IMR-90 (cell line): Measurements from ENCODE around the gene GRIN1. TPM values are rescaled to one million over a fixed set of nuclear protein-coding genes. Genes with fewer than 3 reads are reported as not detected.

Experiments
- ATAC-seq: fragments of 200-7000 bp; cut with Tn5 transposase; 2 replicates; pipeline ENCODE4 v1.9.1; 2020; ENCODE audit warnings: low read depth, mild to moderate bottlenecking, moderate library complexity
- BruUV-seq: library from RNA; stranded (reverse); fragments of 400-500 nt; replicated peaks from 2 replicates; lab custom pipeline; 2021; lab: Mats Ljungman, UMichigan
- CTCF ChIA-PET: fragments of 300-600 bp; formaldehyde crosslinking; extraction: SDS; loops from one replicate; lab custom pipeline; 2021; ENCODE audit warnings: antibody characterized with exemption; lab: Yijun Ruan, JAX
- POLR2A ChIA-PET: fragments of 300-600 bp; sonication (Branson Sonifier 250); formaldehyde crosslinking; loops from one replicate; lab custom pipeline; 2022; ENCODE audit warnings: antibody characterized with exemption; ENCODE audit not compliant: unreplicated experiment; lab: Charles Lee
- DNase-seq: peaks from one replicate; pipeline ENCODE4 v3.0.0; 2013
- H2AFZ ChIP-seq: replicated peaks from 2 replicates; pipeline ENCODE3; 2013; ENCODE audit warnings: low read length, mild to moderate bottlenecking; ENCODE audit not compliant: poor library complexity
- H2AK5ac ChIP-seq: 2 replicates; pipeline ENCODE4 v1.6.1; 2013; ENCODE audit warnings: low read depth, low read length, inconsistent platforms
- H2AK9ac ChIP-seq: replicated peaks from 2 replicates; pipeline ENCODE3; 2013; ENCODE audit warnings: mild to moderate bottlenecking, low read depth, low read length, moderate library complexity; ENCODE audit not compliant: poor library complexity
- H2BK120ac ChIP-seq: 2 replicates; pipeline ENCODE4 v1.6.1; 2013; ENCODE audit warnings: low read depth, low read length, inconsistent platforms
- H2BK15ac ChIP-seq: 3 replicates; pipeline ENCODE4 v1.6.1; 2013; ENCODE audit warnings: low read depth, low read length, inconsistent platforms
- H2BK20ac ChIP-seq: 2 replicates; pipeline ENCODE4 v1.6.1; 2013; ENCODE audit warnings: low read depth, mild to moderate bottlenecking, inconsistent platforms, low read length, moderate library complexity
- H2BK5ac ChIP-seq: 2 replicates; pipeline ENCODE4 v1.6.1; 2013; ENCODE audit warnings: mild to moderate bottlenecking, low read depth, low read length, inconsistent platforms; ENCODE audit not compliant: poor library complexity, severe bottlenecking
- H3K14ac ChIP-seq: replicated peaks from 2 replicates; pipeline ENCODE4 v1.6.1; 2013; ENCODE audit warnings: low read depth, low read length, inconsistent platforms
- H3K18ac ChIP-seq: 2 replicates; pipeline ENCODE4 v1.6.1; 2013; ENCODE audit warnings: low read depth, low read length, control low read depth
- H3K23ac ChIP-seq: 2 replicates; pipeline ENCODE4 v1.6.1; 2013; ENCODE audit warnings: low read depth, low read length, inconsistent platforms
- H3K27ac ChIP-seq: 2 replicates; pipeline ENCODE4 v1.5.1; 2013; ENCODE audit warnings: mild to moderate bottlenecking, control low read depth, low read length; ENCODE audit not compliant: insufficient read depth
- H3K27me3 ChIP-seq: 2 replicates; pipeline ENCODE4 v1.6.1; 2013; ENCODE audit warnings: low read length; ENCODE audit not compliant: control insufficient read depth, insufficient read depth
- H3K36me3 ChIP-seq: 2 replicates; pipeline ENCODE4 v1.6.1; 2013; ENCODE audit warnings: low read length, mixed read lengths; ENCODE audit not compliant: control insufficient read depth, insufficient read depth
- H3K4ac ChIP-seq: 2 replicates; pipeline ENCODE4 v1.6.1; 2013; ENCODE audit warnings: low read depth, low read length, inconsistent platforms
- H3K4me1 ChIP-seq: 2 replicates; pipeline ENCODE4 v1.6.1; 2013; ENCODE audit warnings: low read length, mixed read lengths; ENCODE audit not compliant: control insufficient read depth, insufficient read depth
- H3K4me2 ChIP-seq: 2 replicates; pipeline ENCODE4 v1.6.1; 2013; ENCODE audit warnings: low read depth, mild to moderate bottlenecking, control low read depth, low read length, moderate library complexity
- H3K4me3 ChIP-seq: 2 replicates; pipeline ENCODE4 v1.5.1; 2013; ENCODE audit warnings: low read depth, mild to moderate bottlenecking, control low read depth, low read length, moderate library complexity; ENCODE audit not compliant: insufficient read depth
- H3K56ac ChIP-seq: 2 replicates; pipeline ENCODE4 v1.6.1; 2013; ENCODE audit warnings: low read length, inconsistent platforms; ENCODE audit not compliant: insufficient read depth; ENCODE audit errors: extremely low read depth
- H3K79me1 ChIP-seq, 2 experiments: 2 replicates each; pipeline ENCODE4 v1.6.1; 2013; ENCODE audit warnings: low read length in 2 of 2, inconsistent platforms in 1 of 2, low read depth in 1 of 2
- H3K9ac ChIP-seq: 2 replicates; pipeline ENCODE4 v1.6.1; 2013; ENCODE audit warnings: low read depth, low read length, control low read depth
- H3K9me1 ChIP-seq: 2 replicates; pipeline ENCODE4 v1.6.1; 2013; ENCODE audit warnings: low read length, inconsistent platforms; ENCODE audit not compliant: insufficient read depth
- H3K9me3 ChIP-seq: 2 replicates; pipeline ENCODE4 v1.6.1; 2013; ENCODE audit warnings: low read length; ENCODE audit not compliant: control insufficient read depth, insufficient read depth
- H4K20me1 ChIP-seq: 2 replicates; pipeline ENCODE4 v1.6.1; 2013; ENCODE audit warnings: low read length, inconsistent platforms; ENCODE audit not compliant: insufficient read depth
- H4K5ac ChIP-seq: 2 replicates; pipeline ENCODE4 v1.6.1; 2013; ENCODE audit warnings: mild to moderate bottlenecking, low read depth, low read length, control low read depth
- H4K8ac ChIP-seq, 2 experiments: 2 replicates each; pipeline ENCODE4 v1.6.1; 2013; ENCODE audit warnings: low read depth in 2 of 2, low read length in 2 of 2, control low read depth in 1 of 2, inconsistent platforms in 1 of 2
- H4K91ac ChIP-seq: 2 replicates; pipeline ENCODE4 v1.6.1; 2013; ENCODE audit warnings: low read depth, low read length, inconsistent platforms; ENCODE audit not compliant: insufficient read depth
- BHLHE40 ChIP-seq: fragments of 150-350 bp; IDR thresholded peaks from 2 replicates; pipeline ENCODE4 v1.6.1; 2016; ENCODE audit warnings: mild to moderate bottlenecking, low read depth, low read length
- CEBPB ChIP-seq: IDR thresholded peaks from 2 replicates; pipeline ENCODE4 v1.6.1; 2012; ENCODE audit warnings: low read depth, low read length, improper control_type of control experiment
- CHD1 ChIP-seq: IDR thresholded peaks from 2 replicates; pipeline ENCODE4 v1.6.1; 2012; ENCODE audit warnings: low read depth, low read length, improper control_type of control experiment
- FOS ChIP-seq: fragments of 150-350 bp; IDR thresholded peaks from 2 replicates; pipeline ENCODE4 v1.6.1; 2016; ENCODE audit warnings: low read depth, low read length
- MAFK ChIP-seq: IDR thresholded peaks from 2 replicates; pipeline ENCODE4 v1.6.1; 2012; ENCODE audit warnings: low read depth, low read length, improper control_type of control experiment
- MAZ ChIP-seq: IDR thresholded peaks from 2 replicates; pipeline ENCODE4 v1.6.1; 2012; ENCODE audit warnings: low read depth, mild to moderate bottlenecking, low read length, improper control_type of control experiment, moderate library complexity, borderline replicate concordance
- MXI1 ChIP-seq: IDR thresholded peaks from 2 replicates; pipeline ENCODE4 v1.6.1; 2012; ENCODE audit warnings: low read depth, mild to moderate bottlenecking, low read length, moderate library complexity, borderline replicate concordance
- NFE2L2 ChIP-seq: fragments of 150-350 bp; IDR thresholded peaks from 2 replicates; pipeline ENCODE4 v1.6.1; 2016; ENCODE audit warnings: low read depth, mild to moderate bottlenecking, low read length
- POLR2A ChIP-seq: IDR thresholded peaks from 2 replicates; pipeline ENCODE4 v1.6.1; 2012; ENCODE audit warnings: mild to moderate bottlenecking, low read depth, low read length
- RAD21 ChIP-seq: IDR thresholded peaks from 2 replicates; pipeline ENCODE4 v1.6.1; 2012; ENCODE audit warnings: low read length, improper control_type of control experiment
- RFX5 ChIP-seq: IDR thresholded peaks from 2 replicates; pipeline ENCODE4 v1.8.0; 2012; ENCODE audit warnings: low read depth, mild to moderate bottlenecking, low read length, moderate library complexity
- SMC3 ChIP-seq: fragments of 150-350 bp; IDR thresholded peaks from 2 replicates; pipeline ENCODE4 v1.6.1; 2016; ENCODE audit warnings: low read depth, mild to moderate bottlenecking, antibody characterized with exemption, low read length, moderate library complexity
- WGBS, 2 experiments: methylation state at CpG; one replicate each; pipeline versions ENCODE4 v1.1.5 to v1.1.7; 2013; ENCODE audit warnings: missing lambda C conversion rate in 2 of 2; ENCODE audit not compliant: insufficient read length in 1 of 2; ENCODE audit errors: extremely low coverage in 2 of 2; 5-methylcytosine and 5-hydroxymethylcytosine counted together
- dilution Hi-C: fragments of 300-500 bp; cut with HindIII; formaldehyde crosslinking; loops from one replicate; pipeline ENCODE4 v1.14.3; 2018; ENCODE audit warnings: low sequenced_read_pairs; ENCODE audit not compliant: unreplicated experiment
- in situ Hi-C: fragments of 300-500 bp; cut with MboI; formaldehyde crosslinking; loops from 3 replicates; pipeline ENCODE4 v1.14.3; 2019; ENCODE audit warnings: low sequenced_read_pairs, inconsistent platforms, mixed read lengths
- intact Hi-C: fragments of 100-400 bp; cut with micrococcal nuclease; formaldehyde crosslinking; loops from 2 replicates; pipeline ENCODE4 v1.10.0; 2022
- polyA plus RNA-seq, 3 experiments: library from polyadenylated mRNA; depleted of rRNA; stranded (reverse); fragments of >200 nt; gene quantifications; 2 replicates each; pipeline ENCODE4 v1.2.3, GENCODE V29; 2012; ENCODE audit warnings: low replicate concordance in 1 of 3
- total RNA-seq: library from RNA; depleted of rRNA; stranded (reverse); fragments of >200 nt; gene quantifications from 2 replicates; pipeline ENCODE4 v1.2.3, GENCODE V29; 2012
- TF ChIP-seq, protein P1 (sequence below): conservative IDR thresholded peaks from 2 replicates; pipeline ENCODE4 v1.5.1; 2012; ENCODE audit warnings: mild to moderate bottlenecking, low read depth, low read length, improper control_type of control experiment
- TF ChIP-seq, protein P2 (sequence below): fragments of 150-350 bp; IDR thresholded peaks from 2 replicates; pipeline ENCODE4 v1.6.1; 2016; ENCODE audit warnings: low read depth, mild to moderate bottlenecking, low read length, moderate library complexity, borderline replicate concordance
- TF ChIP-seq, protein P3 (sequence below): fragments of 150-350 bp; IDR thresholded peaks from 2 replicates; pipeline ENCODE4 v1.6.1; 2017; ENCODE audit warnings: mild to moderate bottlenecking, antibody characterized with exemption, low read length, low read depth

Gene GRIN1
- total and polyA plus RNA-seq, 2 of the 4 experiments (the other 2 are of a cell fraction) = 0.09 TPM; not detected in 1

DNA sequence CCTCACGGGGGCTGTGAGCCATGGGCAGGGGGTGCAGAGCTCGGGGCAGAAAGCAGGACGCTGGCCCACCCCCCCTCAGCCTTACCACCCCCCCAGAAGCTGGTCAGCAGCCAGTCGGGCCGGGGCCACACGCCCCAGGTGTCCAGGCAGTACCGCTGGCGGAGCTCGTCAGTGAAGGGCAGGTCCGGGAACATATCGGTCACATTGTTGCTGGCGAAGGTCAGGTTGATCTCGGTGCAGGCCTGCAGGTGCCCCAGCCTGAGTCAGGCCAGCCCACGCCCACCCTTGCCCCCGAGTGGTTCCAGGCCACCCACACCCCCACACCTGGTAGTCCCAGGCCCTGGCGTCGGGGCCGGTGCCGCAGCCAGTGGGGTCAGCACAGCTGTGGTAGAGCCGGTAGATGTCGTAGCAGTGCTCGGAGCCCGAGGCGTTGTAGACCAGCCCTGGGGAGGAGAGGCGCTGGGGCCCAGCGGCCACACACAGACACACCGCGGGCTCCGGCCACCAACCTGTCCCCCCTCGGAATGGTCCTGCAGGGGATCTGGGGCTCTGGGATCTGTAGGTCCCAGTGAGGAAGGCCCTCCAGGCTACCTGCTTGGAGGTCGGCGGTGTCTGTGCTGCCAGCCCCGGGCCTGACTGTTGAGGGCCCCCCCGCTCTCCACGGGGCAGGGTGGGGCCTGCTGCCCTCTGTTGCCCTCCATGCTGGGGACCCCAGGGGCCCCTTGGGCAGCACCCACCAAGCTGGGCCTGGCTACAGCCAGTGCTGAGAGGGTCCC, 27.0 kb upstream of the GRIN1 start:
- Histone ChIP-seq H4K91ac (no peak overlapping the region), H4K5ac (no peak overlapping the region), H3K23ac (no peak overlapping the region), H3K14ac (no peak overlapping the region), H2BK20ac (no peak overlapping the region), H2BK15ac (no peak overlapping the region), H2AK5ac (no peak overlapping the region), H3K4me3 (no peak overlapping the region), H3K9me1 (no peaks in the 10 kb centered on the region), H3K4me2 (no peak overlapping the region), H3K18ac (no peak overlapping the region), H3K27ac (no peak overlapping the region), H4K8ac (no peak overlapping the region), H3K79me1 (0 out of 4 replicates have a peak, but pooled peaks cover 0 to 3% of the 10 kb centered on the region in 2 experiments), H3K56ac (no peak overlapping the region), H3K4me1 (peaks cover 6% of the 10 kb centered on the region), H3K36me3 (peaks cover 48% of the 10 kb centered on the region), H4K20me1 (no peaks in the 10 kb centered on the region), H2BK5ac (no peak overlapping the region), H2AFZ (no peak overlapping the region), H2AK9ac (peak overlapping the region; percentile 72), H2BK120ac (no peak overlapping the region), H3K9me3 (no peaks in the 10 kb centered on the region), H3K4ac (no peak overlapping the region), H3K9ac (no peak overlapping the region), H3K27me3 (no peaks in the 10 kb centered on the region)
- dilution Hi-C loops = no loop called here
- no peak for ATAC-seq
- DNase-seq = no peak
- no TSS peak for BruUV-seq
- intact Hi-C loops = no loop called here
- WGBS, 2 experiments = 91% methylated on average over 10 of the region's 35 CpGs; no CpG with 5 or more reads in 1 of the 2 experiments
- CTCF ChIA-PET = no interaction called here
- in situ Hi-C loops = no loop called here
- POLR2A ChIA-PET = no interaction called here
- TF ChIP-seq BHLHE40 = no peak
- no peak for TF ChIP-seq RFX5
- no peak for TF ChIP-seq POLR2A
- TF ChIP-seq NFE2L2 = no peak
- TF ChIP-seq, protein P1, sequence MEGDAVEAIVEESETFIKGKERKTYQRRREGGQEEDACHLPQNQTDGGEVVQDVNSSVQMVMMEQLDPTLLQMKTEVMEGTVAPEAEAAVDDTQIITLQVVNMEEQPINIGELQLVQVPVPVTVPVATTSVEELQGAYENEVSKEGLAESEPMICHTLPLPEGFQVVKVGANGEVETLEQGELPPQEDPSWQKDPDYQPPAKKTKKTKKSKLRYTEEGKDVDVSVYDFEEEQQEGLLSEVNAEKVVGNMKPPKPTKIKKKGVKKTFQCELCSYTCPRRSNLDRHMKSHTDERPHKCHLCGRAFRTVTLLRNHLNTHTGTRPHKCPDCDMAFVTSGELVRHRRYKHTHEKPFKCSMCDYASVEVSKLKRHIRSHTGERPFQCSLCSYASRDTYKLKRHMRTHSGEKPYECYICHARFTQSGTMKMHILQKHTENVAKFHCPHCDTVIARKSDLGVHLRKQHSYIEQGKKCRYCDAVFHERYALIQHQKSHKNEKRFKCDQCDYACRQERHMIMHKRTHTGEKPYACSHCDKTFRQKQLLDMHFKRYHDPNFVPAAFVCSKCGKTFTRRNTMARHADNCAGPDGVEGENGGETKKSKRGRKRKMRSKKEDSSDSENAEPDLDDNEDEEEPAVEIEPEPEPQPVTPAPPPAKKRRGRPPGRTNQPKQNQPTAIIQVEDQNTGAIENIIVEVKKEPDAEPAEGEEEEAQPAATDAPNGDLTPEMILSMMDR = no peak
- no peak for TF ChIP-seq MAZ
- TF ChIP-seq, protein P2, sequence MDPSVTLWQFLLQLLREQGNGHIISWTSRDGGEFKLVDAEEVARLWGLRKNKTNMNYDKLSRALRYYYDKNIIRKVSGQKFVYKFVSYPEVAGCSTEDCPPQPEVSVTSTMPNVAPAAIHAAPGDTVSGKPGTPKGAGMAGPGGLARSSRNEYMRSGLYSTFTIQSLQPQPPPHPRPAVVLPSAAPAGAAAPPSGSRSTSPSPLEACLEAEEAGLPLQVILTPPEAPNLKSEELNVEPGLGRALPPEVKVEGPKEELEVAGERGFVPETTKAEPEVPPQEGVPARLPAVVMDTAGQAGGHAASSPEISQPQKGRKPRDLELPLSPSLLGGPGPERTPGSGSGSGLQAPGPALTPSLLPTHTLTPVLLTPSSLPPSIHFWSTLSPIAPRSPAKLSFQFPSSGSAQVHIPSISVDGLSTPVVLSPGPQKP = no peak
- TF ChIP-seq SMC3 = no peak
- no peak for TF ChIP-seq CHD1
- TF ChIP-seq CEBPB = no peak
- no peak for TF ChIP-seq MXI1
- TF ChIP-seq, protein P3, sequence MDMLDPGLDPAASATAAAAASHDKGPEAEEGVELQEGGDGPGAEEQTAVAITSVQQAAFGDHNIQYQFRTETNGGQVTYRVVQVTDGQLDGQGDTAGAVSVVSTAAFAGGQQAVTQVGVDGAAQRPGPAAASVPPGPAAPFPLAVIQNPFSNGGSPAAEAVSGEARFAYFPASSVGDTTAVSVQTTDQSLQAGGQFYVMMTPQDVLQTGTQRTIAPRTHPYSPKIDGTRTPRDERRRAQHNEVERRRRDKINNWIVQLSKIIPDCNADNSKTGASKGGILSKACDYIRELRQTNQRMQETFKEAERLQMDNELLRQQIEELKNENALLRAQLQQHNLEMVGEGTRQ = no peak
- TF ChIP-seq RAD21 = no peak
- no peak for TF ChIP-seq MAFK
- TF ChIP-seq FOS = no peak
